IMR-90 (cell line): ENCODE data around the gene DMAP1.

Source experiments
- BHLHE40 ChIP-seq: fragments of 150-350 bp; IDR thresholded peaks from 2 replicates; pipeline ENCODE4 v1.6.1; 2016; ENCODE audit warnings: mild to moderate bottlenecking, low read depth, low read length
- CEBPB ChIP-seq: IDR thresholded peaks from 2 replicates; pipeline ENCODE4 v1.6.1; 2012; ENCODE audit warnings: low read depth, low read length, improper control_type of control experiment
- CHD1 ChIP-seq: IDR thresholded peaks from 2 replicates; pipeline ENCODE4 v1.6.1; 2012; ENCODE audit warnings: low read depth, low read length, improper control_type of control experiment
- CTCF ChIP-seq: conservative IDR thresholded peaks from 2 replicates; pipeline ENCODE4 v1.5.1; 2012; ENCODE audit warnings: mild to moderate bottlenecking, low read depth, low read length, improper control_type of control experiment
- ELK1 ChIP-seq: fragments of 150-350 bp; IDR thresholded peaks from 2 replicates; pipeline ENCODE4 v1.6.1; 2016; ENCODE audit warnings: low read depth, mild to moderate bottlenecking, low read length, moderate library complexity, borderline replicate concordance
- FOS ChIP-seq: fragments of 150-350 bp; IDR thresholded peaks from 2 replicates; pipeline ENCODE4 v1.6.1; 2016; ENCODE audit warnings: low read depth, low read length
- MAFK ChIP-seq: IDR thresholded peaks from 2 replicates; pipeline ENCODE4 v1.6.1; 2012; ENCODE audit warnings: low read depth, low read length, improper control_type of control experiment
- NFE2L2 ChIP-seq: fragments of 150-350 bp; IDR thresholded peaks from 2 replicates; pipeline ENCODE4 v1.6.1; 2016; ENCODE audit warnings: low read depth, mild to moderate bottlenecking, low read length
- POLR2A ChIP-seq: IDR thresholded peaks from 2 replicates; pipeline ENCODE4 v1.6.1; 2012; ENCODE audit warnings: mild to moderate bottlenecking, low read depth, low read length
- RAD21 ChIP-seq: IDR thresholded peaks from 2 replicates; pipeline ENCODE4 v1.6.1; 2012; ENCODE audit warnings: low read length, improper control_type of control experiment
- RCOR1 ChIP-seq: IDR thresholded peaks from 2 replicates; pipeline ENCODE4 v1.6.1; 2012; ENCODE audit warnings: mild to moderate bottlenecking, low read length, improper control_type of control experiment; ENCODE audit not compliant: insufficient replicate concordance
- RFX5 ChIP-seq: IDR thresholded peaks from 2 replicates; pipeline ENCODE4 v1.8.0; 2012; ENCODE audit warnings: low read depth, mild to moderate bottlenecking, low read length, moderate library complexity
- SMC3 ChIP-seq: fragments of 150-350 bp; IDR thresholded peaks from 2 replicates; pipeline ENCODE4 v1.6.1; 2016; ENCODE audit warnings: low read depth, mild to moderate bottlenecking, antibody characterized with exemption, low read length, moderate library complexity
- USF2 ChIP-seq: fragments of 150-350 bp; IDR thresholded peaks from 2 replicates; pipeline ENCODE4 v1.6.1; 2017; ENCODE audit warnings: mild to moderate bottlenecking, antibody characterized with exemption, low read length, low read depth

- TF ChIP-seq POLR2A (no peak), RAD21 (no peak), RFX5 (no peak), CTCF (no peak), FOS (no peak), RCOR1 (no peak), SMC3 (no peak), CHD1 (no peak), BHLHE40 (no peak), MAFK (no peak), ELK1 (no peak), NFE2L2 (no peak), CEBPB (no peak), USF2 (no peak)
These were observed 9.9 kb downstream of the DMAP1 start for GRCh38 chr1:44223187-44223610.
